Liver (tissue), 9 donors: ENCODE data around the gene IFITM10. TPM values are rescaled to one million over a fixed set of nuclear protein-coding genes. Genes with fewer than 3 reads are reported as not detected.

ENCODE experiments used
- DNase-seq: peaks from one replicate; pipeline ENCODE4 v3.0.0-alpha.2; 2017; ENCODE audit warnings: low spot score
- H3K27ac ChIP-seq, 2 donors: one replicate each; pipeline ENCODE4 v1.7.0; 2013; ENCODE audit warnings: inconsistent platforms in 2 of 2, low read length in 2 of 2, control low read depth in 1 of 2, low read depth in 1 of 2, mild to moderate bottlenecking in 1 of 2
- H3K27me3 ChIP-seq, 4 donors: one replicate each; pipeline versions ENCODE4 v1.6.1 to v1.7.0; 2013; ENCODE audit warnings: low read length in 3 of 4, inconsistent platforms in 1 of 4, mild to moderate bottlenecking in 1 of 4, moderate library complexity in 1 of 4; ENCODE audit not compliant: control insufficient read depth in 4 of 4, insufficient read depth in 4 of 4
- H3K36me3 ChIP-seq, 4 donors: one replicate each; pipeline versions ENCODE4 v1.6.1 to v1.7.0; 2013; ENCODE audit warnings: low read length in 3 of 4, mild to moderate bottlenecking in 3 of 4, low read depth in 1 of 4, moderate library complexity in 1 of 4; ENCODE audit not compliant: control insufficient read depth in 4 of 4, insufficient read depth in 3 of 4
- H3K4me1 ChIP-seq, 4 donors: one replicate each; pipeline versions ENCODE4 v1.6.1 to v1.7.0; 2013; ENCODE audit warnings: low read length in 3 of 4, mild to moderate bottlenecking in 3 of 4, moderate library complexity in 1 of 4; ENCODE audit not compliant: control insufficient read depth in 4 of 4, insufficient read depth in 4 of 4
- H3K4me3 ChIP-seq, 3 donors: one replicate each; pipeline versions ENCODE4 v1.6.1 to v1.7.0; 2013; ENCODE audit warnings: low read length in 3 of 3, control low read depth in 1 of 3, low read depth in 1 of 3, mild to moderate bottlenecking in 1 of 3
- H3K9ac ChIP-seq, 2 donors: one replicate each; pipeline ENCODE4 v1.7.0; 2013; ENCODE audit warnings: low read length in 2 of 2, mild to moderate bottlenecking in 2 of 2, moderate library complexity in 2 of 2, control low read depth in 1 of 2, low read depth in 1 of 2
- H3K9me3 ChIP-seq, 4 donors: one replicate each; pipeline versions ENCODE4 v1.6.1 to v1.7.0; 2013; ENCODE audit warnings: low read length in 3 of 4; ENCODE audit not compliant: control insufficient read depth in 4 of 4
- EGR1 ChIP-seq, 2 donors: IDR thresholded peaks; 2 replicates each; pipeline ENCODE4 v1.6.1; 2016 to 2018; ENCODE audit warnings: antibody characterized with exemption in 2 of 2, low read depth in 2 of 2
- FOXA1 ChIP-seq: IDR thresholded peaks from 2 replicates; pipeline ENCODE4 v1.6.1; 2016; ENCODE audit warnings: antibody characterized with exemption
- FOXA2 ChIP-seq: IDR thresholded peaks from 2 replicates; pipeline ENCODE4 v1.6.1; 2016; ENCODE audit warnings: antibody characterized with exemption
- GABPA ChIP-seq, 2 donors: IDR thresholded peaks in 1 of 2; conservative IDR thresholded peaks in 1 of 2; 2 replicates each; pipeline ENCODE4 v1.6.1; 2016; ENCODE audit warnings: antibody characterized with exemption in 2 of 2, mild to moderate bottlenecking in 1 of 2, moderate library complexity in 1 of 2
- HNF4A ChIP-seq, 2 donors: conservative IDR thresholded peaks; 2 replicates each; pipeline ENCODE4 v1.6.1; 2016; ENCODE audit warnings: antibody characterized with exemption in 2 of 2, mild to moderate bottlenecking in 2 of 2
- HNF4G ChIP-seq: IDR thresholded peaks from 2 replicates; pipeline ENCODE4 v1.6.1; 2016; ENCODE audit warnings: antibody characterized with exemption
- JUND ChIP-seq, 2 donors: IDR thresholded peaks; 2 replicates each; pipeline ENCODE4 v1.6.1; 2016; ENCODE audit warnings: antibody characterized with exemption in 2 of 2
- NR2F2 ChIP-seq: IDR thresholded peaks from 2 replicates; pipeline ENCODE4 v1.6.1; 2016; ENCODE audit warnings: antibody characterized with exemption
- RAD21 ChIP-seq, 2 donors: IDR thresholded peaks; 2 replicates each; pipeline ENCODE4 v1.6.1; 2016; ENCODE audit warnings: antibody characterized with exemption in 2 of 2, mild to moderate bottlenecking in 2 of 2
- RXRA ChIP-seq, 2 donors: IDR thresholded peaks; 2 replicates each; pipeline ENCODE4 v1.6.1; 2017 to 2018; ENCODE audit warnings: antibody characterized with exemption in 2 of 2, mild to moderate bottlenecking in 1 of 2
- SP1 ChIP-seq: IDR thresholded peaks from 2 replicates; pipeline ENCODE4 v1.6.1; 2018; ENCODE audit warnings: antibody characterized with exemption, mild to moderate bottlenecking
- TAF1 ChIP-seq: conservative IDR thresholded peaks from 2 replicates; pipeline ENCODE4 v1.6.1; 2016; ENCODE audit warnings: antibody characterized with exemption, mild to moderate bottlenecking
- YY1 ChIP-seq: IDR thresholded peaks from 2 replicates; pipeline ENCODE4 v1.6.1; 2016; ENCODE audit warnings: antibody characterized with exemption, mild to moderate bottlenecking
- WGBS: extraction: QIAGEN DNeasy Blood & Tissue Kit; methylation state at CpG from one replicate; pipeline ENCODE4 v1.1.7; 2013; 5-methylcytosine and 5-hydroxymethylcytosine counted together
- polyA plus RNA-seq, 2 donors: library from polyadenylated mRNA; stranded (reverse) in 1 of 2; unstranded in 1 of 2; fragments of 200-250 nt in 1 of 2; fragments of >200 nt in 1 of 2; fragmentation: Nextera tagmentation in 1 of 2; extraction: Ambion mirVana in 1 of 2; gene quantifications; one replicate each; pipeline versions ENCODE4 v1.2.1 to v1.2.3, GENCODE V29; 2013 to 2015
- total RNA-seq, 2 donors: library from RNA; depleted of rRNA; stranded (reverse); fragments of >200 nt; gene quantifications; one replicate each; pipeline ENCODE4 v1.2.3, GENCODE V29; 2014
- TF ChIP-seq, protein P1 (sequence below): IDR thresholded peaks from 2 replicates; pipeline ENCODE4 v1.6.1; 2016; ENCODE audit warnings: antibody characterized with exemption
- TF ChIP-seq, protein P2 (sequence below): IDR thresholded peaks from 2 replicates; pipeline ENCODE4 v1.6.1; 2016; ENCODE audit warnings: antibody characterized with exemption
- TF ChIP-seq, protein P3 (sequence below): IDR thresholded peaks from 2 replicates; pipeline ENCODE4 v1.6.1; 2016; ENCODE audit warnings: antibody characterized with exemption, mild to moderate bottlenecking
- TF ChIP-seq, protein P4 (sequence below): fragments of 150-350 bp; IDR thresholded peaks from 2 replicates; pipeline ENCODE4 v1.5.1; 2017; ENCODE audit warnings: improper control_type of control experiment, low read depth, low read length; ENCODE audit not compliant: missing input control
- donor health status: healthy.
- donor health status: healthy.
- donor health status: healthy.
- donor health status: healthy.
- donor health status: healthy.

Gene IFITM10
- total and polyA plus RNA-seq, 4 donors, result 0.14 to 8.5 (median 1.8) TPM

DNA sequence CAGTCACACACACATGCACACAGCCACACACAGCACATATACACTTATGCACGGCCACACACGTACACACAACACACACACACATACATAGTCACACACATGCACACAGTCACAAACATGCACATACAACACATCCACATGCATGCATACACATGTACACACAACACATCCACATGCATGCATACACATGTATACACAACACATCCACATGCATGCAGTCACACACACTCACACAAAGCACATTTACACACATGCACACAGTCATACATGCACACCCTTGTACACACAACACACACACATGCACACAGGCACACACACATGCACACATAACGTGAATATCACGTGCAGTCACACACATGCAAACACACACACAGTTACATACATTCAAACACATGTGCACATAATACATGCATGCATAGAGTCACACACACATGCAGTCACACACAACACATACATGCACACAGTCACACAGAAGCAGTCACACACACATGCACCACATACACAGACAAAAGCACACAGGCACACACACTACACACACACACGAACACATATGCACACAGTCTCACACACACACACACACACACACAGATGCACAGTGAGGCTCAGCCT lies 18.8 kb downstream of the IFITM10 start:
- Histone ChIP-seq H3K4me1 (peaks cover 0 to 3% (median 0%) of the 10 kb centered on the region in 4 donors), H3K36me3 (no peaks in the 10 kb centered on the region), H3K9me3 (peaks cover 0 to 5% (median 4%) of the 10 kb centered on the region in 4 donors), H3K4me3 (no peak overlapping the region), H3K27me3 (peaks cover 0 to 5% (median 2%) of the 10 kb centered on the region in 4 donors), H3K27ac (no peak overlapping the region), H3K9ac (no peak overlapping the region)
- no peak for DNase-seq
- TF ChIP-seq RXRA (IDR thresholded peaks at IDR 0.05) (no peak), YY1 (no peak), HNF4G (no peak), JUND (IDR thresholded peaks at IDR 0.05) (no peak)
- WGBS, result 90% methylated on average over 5 of the region's 5 CpGs

DNA sequence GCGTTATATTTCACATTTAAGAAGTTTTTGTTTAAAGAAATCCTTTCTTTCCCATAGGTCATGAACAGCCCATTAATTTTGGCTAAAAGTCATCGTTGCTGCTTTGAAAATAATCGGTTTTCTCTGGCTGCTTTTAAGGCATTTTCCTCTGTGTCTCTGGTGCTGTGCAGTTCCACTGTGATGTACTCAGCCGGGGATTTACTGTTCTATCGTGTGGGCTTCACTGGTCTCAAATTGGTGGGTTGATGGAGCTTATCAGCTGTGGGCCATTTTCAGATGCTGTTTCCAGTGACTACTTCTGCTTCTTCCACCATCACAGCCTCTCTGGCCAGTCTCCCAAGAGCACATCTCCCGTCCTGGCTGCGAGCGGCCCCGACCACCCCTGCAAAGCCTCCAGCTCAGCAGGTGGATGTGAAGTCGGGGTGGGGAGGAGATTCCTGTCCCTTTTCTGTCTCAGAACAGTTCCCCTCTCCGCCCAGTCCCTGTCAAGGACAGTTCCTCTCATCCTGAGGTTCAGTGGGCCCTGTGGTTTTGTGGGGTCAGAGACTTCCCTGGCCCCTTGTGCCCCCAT lies 20.3 kb downstream of the IFITM10 start:
- H3K36me3 ChIP-seq, result no peaks in the 10 kb centered on the region
- H3K27me3 ChIP-seq, result peaks cover 0 to 6% (median 2%) of the 10 kb centered on the region in 4 donors
- H3K27ac ChIP-seq, result no peak overlapping the region
- no peak overlapping the region for H3K4me3 ChIP-seq
- DNase-seq, result no peak
- H3K4me1 ChIP-seq, result peaks cover 0 to 3% (median 0%) of the 10 kb centered on the region in 4 donors
- TF ChIP-seq NR2F2, result no peak
- no peak for TF ChIP-seq TAF1
- no peak for TF ChIP-seq EGR1 (IDR thresholded peaks at IDR 0.05; ENCODE audit: low read depth in 2 of 2)
- no peak for TF ChIP-seq JUND (IDR thresholded peaks at IDR 0.05)
- TF ChIP-seq SP1, result no peak
- TF ChIP-seq YY1, result no peak
- TF ChIP-seq, protein P1, sequence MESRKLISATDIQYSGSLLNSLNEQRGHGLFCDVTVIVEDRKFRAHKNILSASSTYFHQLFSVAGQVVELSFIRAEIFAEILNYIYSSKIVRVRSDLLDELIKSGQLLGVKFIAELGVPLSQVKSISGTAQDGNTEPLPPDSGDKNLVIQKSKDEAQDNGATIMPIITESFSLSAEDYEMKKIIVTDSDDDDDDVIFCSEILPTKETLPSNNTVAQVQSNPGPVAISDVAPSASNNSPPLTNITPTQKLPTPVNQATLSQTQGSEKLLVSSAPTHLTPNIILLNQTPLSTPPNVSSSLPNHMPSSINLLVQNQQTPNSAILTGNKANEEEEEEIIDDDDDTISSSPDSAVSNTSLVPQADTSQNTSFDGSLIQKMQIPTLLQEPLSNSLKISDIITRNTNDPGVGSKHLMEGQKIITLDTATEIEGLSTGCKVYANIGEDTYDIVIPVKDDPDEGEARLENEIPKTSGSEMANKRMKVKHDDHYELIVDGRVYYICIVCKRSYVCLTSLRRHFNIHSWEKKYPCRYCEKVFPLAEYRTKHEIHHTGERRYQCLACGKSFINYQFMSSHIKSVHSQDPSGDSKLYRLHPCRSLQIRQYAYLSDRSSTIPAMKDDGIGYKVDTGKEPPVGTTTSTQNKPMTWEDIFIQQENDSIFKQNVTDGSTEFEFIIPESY, result no peak
- no peak for TF ChIP-seq FOXA2
- TF ChIP-seq FOXA1, result no peak
- no peak for TF ChIP-seq GABPA (IDR thresholded peaks at IDR 0.05 in 1 of 2, conservative IDR thresholded peaks at IDR 0.05 in 1 of 2)
- TF ChIP-seq RXRA (IDR thresholded peaks at IDR 0.05), result no peak
- TF ChIP-seq, protein P2, sequence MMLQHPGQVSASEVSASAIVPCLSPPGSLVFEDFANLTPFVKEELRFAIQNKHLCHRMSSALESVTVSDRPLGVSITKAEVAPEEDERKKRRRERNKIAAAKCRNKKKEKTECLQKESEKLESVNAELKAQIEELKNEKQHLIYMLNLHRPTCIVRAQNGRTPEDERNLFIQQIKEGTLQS, result no peak
- TF ChIP-seq HNF4G, result no peak
- TF ChIP-seq HNF4A (conservative IDR thresholded peaks at IDR 0.05), result no peak
- TF ChIP-seq RAD21 (IDR thresholded peaks at IDR 0.05), result no peak
- TF ChIP-seq, protein P3, sequence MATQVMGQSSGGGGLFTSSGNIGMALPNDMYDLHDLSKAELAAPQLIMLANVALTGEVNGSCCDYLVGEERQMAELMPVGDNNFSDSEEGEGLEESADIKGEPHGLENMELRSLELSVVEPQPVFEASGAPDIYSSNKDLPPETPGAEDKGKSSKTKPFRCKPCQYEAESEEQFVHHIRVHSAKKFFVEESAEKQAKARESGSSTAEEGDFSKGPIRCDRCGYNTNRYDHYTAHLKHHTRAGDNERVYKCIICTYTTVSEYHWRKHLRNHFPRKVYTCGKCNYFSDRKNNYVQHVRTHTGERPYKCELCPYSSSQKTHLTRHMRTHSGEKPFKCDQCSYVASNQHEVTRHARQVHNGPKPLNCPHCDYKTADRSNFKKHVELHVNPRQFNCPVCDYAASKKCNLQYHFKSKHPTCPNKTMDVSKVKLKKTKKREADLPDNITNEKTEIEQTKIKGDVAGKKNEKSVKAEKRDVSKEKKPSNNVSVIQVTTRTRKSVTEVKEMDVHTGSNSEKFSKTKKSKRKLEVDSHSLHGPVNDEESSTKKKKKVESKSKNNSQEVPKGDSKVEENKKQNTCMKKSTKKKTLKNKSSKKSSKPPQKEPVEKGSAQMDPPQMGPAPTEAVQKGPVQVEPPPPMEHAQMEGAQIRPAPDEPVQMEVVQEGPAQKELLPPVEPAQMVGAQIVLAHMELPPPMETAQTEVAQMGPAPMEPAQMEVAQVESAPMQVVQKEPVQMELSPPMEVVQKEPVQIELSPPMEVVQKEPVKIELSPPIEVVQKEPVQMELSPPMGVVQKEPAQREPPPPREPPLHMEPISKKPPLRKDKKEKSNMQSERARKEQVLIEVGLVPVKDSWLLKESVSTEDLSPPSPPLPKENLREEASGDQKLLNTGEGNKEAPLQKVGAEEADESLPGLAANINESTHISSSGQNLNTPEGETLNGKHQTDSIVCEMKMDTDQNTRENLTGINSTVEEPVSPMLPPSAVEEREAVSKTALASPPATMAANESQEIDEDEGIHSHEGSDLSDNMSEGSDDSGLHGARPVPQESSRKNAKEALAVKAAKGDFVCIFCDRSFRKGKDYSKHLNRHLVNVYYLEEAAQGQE, result no peak
- TF ChIP-seq, protein P4, sequence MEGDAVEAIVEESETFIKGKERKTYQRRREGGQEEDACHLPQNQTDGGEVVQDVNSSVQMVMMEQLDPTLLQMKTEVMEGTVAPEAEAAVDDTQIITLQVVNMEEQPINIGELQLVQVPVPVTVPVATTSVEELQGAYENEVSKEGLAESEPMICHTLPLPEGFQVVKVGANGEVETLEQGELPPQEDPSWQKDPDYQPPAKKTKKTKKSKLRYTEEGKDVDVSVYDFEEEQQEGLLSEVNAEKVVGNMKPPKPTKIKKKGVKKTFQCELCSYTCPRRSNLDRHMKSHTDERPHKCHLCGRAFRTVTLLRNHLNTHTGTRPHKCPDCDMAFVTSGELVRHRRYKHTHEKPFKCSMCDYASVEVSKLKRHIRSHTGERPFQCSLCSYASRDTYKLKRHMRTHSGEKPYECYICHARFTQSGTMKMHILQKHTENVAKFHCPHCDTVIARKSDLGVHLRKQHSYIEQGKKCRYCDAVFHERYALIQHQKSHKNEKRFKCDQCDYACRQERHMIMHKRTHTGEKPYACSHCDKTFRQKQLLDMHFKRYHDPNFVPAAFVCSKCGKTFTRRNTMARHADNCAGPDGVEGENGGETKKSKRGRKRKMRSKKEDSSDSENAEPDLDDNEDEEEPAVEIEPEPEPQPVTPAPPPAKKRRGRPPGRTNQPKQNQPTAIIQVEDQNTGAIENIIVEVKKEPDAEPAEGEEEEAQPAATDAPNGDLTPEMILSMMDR, result no peak
- no peaks in the 10 kb centered on the region for H3K9me3 ChIP-seq
- H3K9ac ChIP-seq, result no peak overlapping the region
- WGBS, result 69% methylated on average over 11 of the region's 11 CpGs
